ENCODE results near the gene FAM111B.

FAM111B gene

DNA sequence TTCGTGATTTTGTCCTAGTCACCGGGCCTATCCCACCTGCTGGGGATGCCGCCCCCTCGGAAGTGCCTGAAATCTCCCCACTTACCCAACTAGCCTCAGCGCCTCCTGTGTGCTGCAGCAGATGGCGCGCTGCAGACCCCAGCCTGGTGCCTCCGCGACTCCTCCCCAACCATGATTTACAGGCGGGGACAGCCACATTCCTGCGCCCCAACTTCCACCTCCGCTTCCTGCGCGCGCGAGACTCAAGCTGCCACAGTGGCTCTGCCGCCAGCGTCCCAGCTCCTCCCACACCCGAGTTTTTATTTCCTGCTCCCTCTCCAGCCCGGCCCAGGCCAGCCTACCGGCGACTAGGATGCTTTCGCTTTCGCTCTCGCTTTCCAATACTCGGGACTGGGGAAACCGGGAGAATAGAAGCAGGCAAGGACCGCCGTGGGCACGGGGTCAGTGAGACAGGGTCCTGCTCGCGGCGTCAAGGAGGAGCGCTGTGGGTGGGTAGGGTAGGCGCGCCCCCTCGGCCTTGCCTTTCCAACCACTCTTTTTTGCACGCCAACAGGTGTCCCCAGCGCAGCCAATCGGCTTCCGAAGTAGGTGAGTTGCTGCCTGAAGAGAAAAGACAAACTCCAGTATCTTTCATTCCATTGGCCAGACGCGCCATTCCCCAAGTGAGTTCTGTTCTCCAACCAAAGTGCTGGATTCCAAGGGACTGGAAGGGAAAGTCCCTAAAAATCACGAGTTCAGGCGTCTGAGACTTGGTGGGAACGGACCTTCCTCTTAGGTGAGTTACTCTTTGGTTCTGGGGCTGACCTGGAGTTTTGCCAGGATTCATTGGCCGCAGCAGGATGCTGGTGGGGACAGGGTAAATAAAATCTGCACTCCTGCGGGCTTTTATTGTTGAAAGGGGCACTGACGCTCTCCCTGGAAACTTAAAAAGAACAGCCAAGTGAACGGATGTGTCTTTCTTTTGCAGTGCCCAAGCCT lies 35.8 kb downstream of the FAM111B start, which contains the start of gene FAM111A:
Gene FAM111A, plus strand, starts transcription at position 327 of the 978 bp plus-strand sequence. CDS start 6,017 bp downstream, outside the sequence.
- H3K4me3 ChIP-seq (ENCODE audit: extremely low read depth, insufficient read depth, low read length, poor library complexity, severe bottlenecking): peak within 1 kb of the TSS; percentile 55
- H3K4me1 ChIP-seq (ENCODE audit: control insufficient read depth, insufficient read depth, low read length, poor library complexity, severe bottlenecking): no peaks in the 10 kb centered on the region
- H3K27ac ChIP-seq (ENCODE audit: low read depth, low read length, severe bottlenecking): peak within 1 kb of the TSS; percentile 30
- H3K9me3 ChIP-seq (ENCODE audit: control insufficient read depth, low read length): no peaks in the 10 kb centered on the region
- no peaks in the 10 kb centered on the region for H3K36me3 ChIP-seq (ENCODE audit: control insufficient read depth, insufficient read depth, low read length)
- WGBS, 2 experiments (ENCODE audit: insufficient coverage in 2 of 2): 4 to 6% methylated on average over 36 to 39 of the region's 50 CpGs

DNA sequence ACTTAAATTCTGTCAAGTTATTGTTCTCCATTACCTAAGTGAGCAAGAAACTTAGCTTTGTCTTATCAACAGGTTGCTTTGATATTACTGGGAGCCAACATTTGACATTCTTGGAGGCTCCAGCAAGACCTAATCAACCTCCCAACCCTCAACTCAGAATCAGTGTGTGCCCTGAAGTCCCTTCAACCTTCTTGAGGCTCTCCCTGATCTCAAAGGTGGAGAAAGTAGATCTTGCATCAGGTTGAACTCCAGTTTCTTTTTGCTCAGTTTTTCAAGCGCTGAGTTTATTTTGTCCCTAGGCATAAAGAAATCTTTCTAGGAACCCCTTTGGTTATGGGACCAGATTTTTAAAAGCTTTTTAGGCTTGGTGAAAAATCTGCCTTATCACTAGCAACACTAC lies 37.1 kb downstream of the FAM111B start:
- no peak overlapping the region for H3K4me3 ChIP-seq (ENCODE audit: extremely low read depth, insufficient read depth, low read length, poor library complexity, severe bottlenecking)
- no peak overlapping the region for H3K27ac ChIP-seq (ENCODE audit: low read depth, low read length, severe bottlenecking)
- WGBS, 2 experiments (ENCODE audit: insufficient coverage in 2 of 2): 100% methylated on average over 1 of the region's 1 CpG

DNA sequence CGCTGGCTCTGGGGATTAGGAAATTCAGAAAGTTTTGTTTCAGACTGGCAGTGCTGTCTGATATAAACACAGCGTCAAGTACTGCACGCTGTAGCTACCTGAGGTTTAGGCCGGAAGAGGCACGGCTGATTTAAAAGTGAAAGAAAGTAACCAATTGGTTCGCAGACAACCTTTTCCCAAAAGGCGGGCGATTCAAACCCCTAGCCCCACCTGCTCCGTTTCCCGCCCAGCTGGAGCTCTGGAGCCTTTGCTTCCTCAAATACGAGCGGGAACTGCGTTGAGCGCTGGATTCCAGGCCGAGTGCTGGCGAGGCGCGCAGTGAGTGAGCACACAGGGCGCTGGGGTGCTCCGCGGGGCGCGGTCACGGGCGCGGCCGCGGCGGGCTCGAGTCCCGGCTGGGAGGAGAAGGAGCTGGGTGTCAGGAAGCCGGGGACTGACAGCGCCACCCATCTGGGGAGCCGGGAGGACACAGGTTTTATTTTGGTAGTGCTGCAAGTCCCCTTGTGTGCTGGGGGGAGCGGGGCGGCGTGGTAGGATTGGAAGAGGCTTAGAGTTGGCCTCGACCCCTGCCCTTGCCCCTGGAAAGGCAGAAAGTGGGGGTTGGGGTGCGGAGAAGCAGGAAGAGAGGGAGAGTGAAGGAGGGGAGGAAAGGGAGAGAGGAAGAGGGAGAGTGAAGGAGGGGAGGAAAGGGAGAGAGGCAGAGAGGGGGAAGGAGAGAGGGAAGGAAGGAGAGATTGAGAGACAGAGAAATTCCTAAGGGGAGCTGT lies 37.7 kb downstream of the FAM111B start:
- WGBS, 2 experiments (ENCODE audit: insufficient coverage in 2 of 2): 8 to 10% methylated on average over 20 to 36 of the region's 39 CpGs
- H3K4me1 ChIP-seq (ENCODE audit: control insufficient read depth, insufficient read depth, low read length, poor library complexity, severe bottlenecking): no peaks in the 10 kb centered on the region
- H3K36me3 ChIP-seq (ENCODE audit: control insufficient read depth, insufficient read depth, low read length): no peaks in the 10 kb centered on the region
- peak overlapping the region; percentile 21 for H3K4me3 ChIP-seq (ENCODE audit: extremely low read depth, insufficient read depth, low read length, poor library complexity, severe bottlenecking)
- H3K27ac ChIP-seq (ENCODE audit: low read depth, low read length, severe bottlenecking): no peak overlapping the region
- H3K9me3 ChIP-seq (ENCODE audit: control insufficient read depth, low read length): no peaks in the 10 kb centered on the region

More for the DNA sequence above, 37.1 kb downstream of the FAM111B start:
- H3K36me3 ChIP-seq (ENCODE audit: control insufficient read depth, insufficient read depth, low read length): no peaks in the 10 kb centered on the region
- no peaks in the 10 kb centered on the region for H3K9me3 ChIP-seq (ENCODE audit: control insufficient read depth, low read length)
- H3K4me1 ChIP-seq (ENCODE audit: control insufficient read depth, insufficient read depth, low read length, poor library complexity, severe bottlenecking): no peaks in the 10 kb centered on the region

DNA sequence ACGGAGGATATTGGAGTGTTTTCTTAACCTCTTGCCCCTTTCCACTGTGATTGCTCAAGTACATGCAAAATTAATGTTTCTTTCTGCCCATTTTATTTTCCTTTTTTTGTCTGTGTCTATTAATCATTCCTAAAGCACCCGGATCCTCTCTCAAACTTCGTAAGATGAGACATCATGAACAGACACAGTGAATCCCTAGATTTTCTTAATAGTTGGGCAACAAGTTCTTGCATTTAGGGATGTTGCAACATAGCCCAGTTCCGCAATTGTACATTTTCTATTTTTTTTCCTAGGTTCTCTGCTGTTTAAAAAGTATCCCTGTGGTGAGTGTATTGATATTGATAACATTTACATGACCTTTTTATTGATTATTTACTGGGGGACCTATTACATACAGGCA lies 38.5 kb downstream of the FAM111B start:
- Histone ChIP-seq H3K36me3 (ENCODE audit: control insufficient read depth, insufficient read depth, low read length) (no peaks in the 10 kb centered on the region), H3K27ac (ENCODE audit: low read depth, low read length, severe bottlenecking) (no peak overlapping the region), H3K9me3 (ENCODE audit: control insufficient read depth, low read length) (no peaks in the 10 kb centered on the region), H3K4me1 (ENCODE audit: control insufficient read depth, insufficient read depth, low read length, poor library complexity, severe bottlenecking) (no peaks in the 10 kb centered on the region), H3K4me3 (ENCODE audit: extremely low read depth, insufficient read depth, low read length, poor library complexity, severe bottlenecking) (no peak overlapping the region)
- 92% methylated on average over 2 of the region's 4 CpGs; no CpG with 5 or more reads in 1 of the 2 experiments for WGBS, 2 experiments (ENCODE audit: insufficient coverage in 2 of 2)

DNA sequence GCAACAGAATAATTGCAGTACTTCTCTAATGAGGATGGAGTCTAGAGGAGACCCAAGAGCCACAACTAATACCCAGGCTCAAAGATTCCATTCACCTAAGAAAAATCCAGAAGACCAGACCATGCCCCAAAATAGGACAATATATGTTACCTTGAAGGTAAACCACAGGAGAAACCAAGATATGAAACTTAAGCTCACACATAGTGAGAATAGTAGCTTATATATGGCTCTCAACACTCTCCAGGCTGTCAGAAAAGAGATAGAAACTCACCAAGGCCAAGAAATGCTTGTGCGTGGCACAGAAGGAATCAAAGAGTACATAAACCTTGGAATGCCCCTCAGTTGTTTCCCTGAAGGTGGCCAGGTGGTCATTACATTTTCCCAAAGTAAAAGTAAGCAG lies 44.7 kb downstream of the FAM111B start:
- Histone ChIP-seq H3K9me3 (ENCODE audit: control insufficient read depth, low read length) (no peaks in the 10 kb centered on the region), H3K4me3 (ENCODE audit: extremely low read depth, insufficient read depth, low read length, poor library complexity, severe bottlenecking) (no peak overlapping the region)
- 67 to 91% methylated on average over 1 of the region's 1 CpG for WGBS, 2 experiments (ENCODE audit: insufficient coverage in 2 of 2)

DNA sequence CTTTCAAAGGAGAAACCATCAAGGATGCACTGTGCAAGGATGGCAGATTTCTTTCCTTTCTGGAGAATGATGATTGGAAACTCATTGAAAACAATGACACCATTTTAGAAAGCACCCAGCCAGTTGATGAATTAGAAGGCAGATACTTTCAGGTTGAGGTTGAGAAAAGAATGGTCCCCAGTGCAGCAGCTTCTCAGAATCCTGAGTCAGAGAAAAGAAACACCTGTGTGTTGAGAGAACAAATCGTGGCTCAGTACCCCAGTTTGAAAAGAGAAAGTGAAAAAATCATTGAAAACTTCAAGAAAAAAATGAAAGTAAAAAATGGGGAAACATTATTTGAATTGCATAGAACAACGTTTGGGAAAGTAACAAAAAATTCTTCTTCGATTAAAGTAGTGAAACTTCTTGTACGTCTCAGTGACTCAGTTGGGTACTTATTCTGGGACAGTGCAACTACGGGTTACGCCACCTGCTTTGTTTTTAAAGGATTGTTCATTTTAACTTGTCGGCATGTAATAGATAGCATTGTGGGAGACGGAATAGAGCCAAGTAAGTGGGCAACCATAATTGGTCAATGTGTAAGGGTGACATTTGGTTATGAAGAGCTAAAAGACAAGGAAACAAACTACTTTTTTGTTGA lies 45.4 kb downstream of the FAM111B start:
- Histone ChIP-seq H3K27ac (ENCODE audit: low read depth, low read length, severe bottlenecking) (no peak overlapping the region), H3K9me3 (ENCODE audit: control insufficient read depth, low read length) (no peaks in the 10 kb centered on the region), H3K4me1 (ENCODE audit: control insufficient read depth, insufficient read depth, low read length, poor library complexity, severe bottlenecking) (no peaks in the 10 kb centered on the region), H3K4me3 (ENCODE audit: extremely low read depth, insufficient read depth, low read length, poor library complexity, severe bottlenecking) (no peak overlapping the region), H3K36me3 (ENCODE audit: control insufficient read depth, insufficient read depth, low read length) (no peaks in the 10 kb centered on the region)
- WGBS, 2 experiments (ENCODE audit: insufficient coverage in 2 of 2): 89 to 91% methylated on average over 7 to 8 of the region's 8 CpGs

More for the DNA sequence above, 44.7 kb downstream of the FAM111B start:
- no peak overlapping the region for H3K27ac ChIP-seq (ENCODE audit: low read depth, low read length, severe bottlenecking)
- H3K36me3 ChIP-seq (ENCODE audit: control insufficient read depth, insufficient read depth, low read length): no peaks in the 10 kb centered on the region
- no peaks in the 10 kb centered on the region for H3K4me1 ChIP-seq (ENCODE audit: control insufficient read depth, insufficient read depth, low read length, poor library complexity, severe bottlenecking)

DNA sequence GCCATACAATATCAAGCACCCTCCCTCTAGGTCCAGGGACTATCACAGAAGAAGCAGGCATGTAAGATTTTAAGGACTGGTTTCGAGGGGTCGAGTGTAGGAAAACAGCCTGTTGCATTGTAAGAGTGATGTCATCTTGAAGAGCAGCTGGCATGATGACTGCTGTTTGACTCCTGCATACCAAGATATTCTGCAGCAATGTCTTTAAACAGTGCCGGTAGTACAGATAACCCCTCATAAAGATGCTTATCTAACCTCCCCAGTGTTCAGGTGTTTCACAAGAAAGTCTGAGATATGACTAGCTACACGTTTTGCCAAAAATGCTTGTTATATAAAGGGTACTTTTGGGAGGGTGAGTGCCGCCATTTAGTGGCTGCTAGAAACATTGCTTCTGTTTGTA lies 47.6 kb downstream of the FAM111B start:
- 70 to 83% methylated on average over 2 of the region's 5 CpGs for WGBS, 2 experiments (ENCODE audit: insufficient coverage in 2 of 2)
- no peak overlapping the region for H3K27ac ChIP-seq (ENCODE audit: low read depth, low read length, severe bottlenecking)
- no peak overlapping the region for H3K4me3 ChIP-seq (ENCODE audit: extremely low read depth, insufficient read depth, low read length, poor library complexity, severe bottlenecking)
- no peaks in the 10 kb centered on the region for H3K9me3 ChIP-seq (ENCODE audit: control insufficient read depth, low read length)
- H3K36me3 ChIP-seq (ENCODE audit: control insufficient read depth, insufficient read depth, low read length): no peaks in the 10 kb centered on the region
- no peaks in the 10 kb centered on the region for H3K4me1 ChIP-seq (ENCODE audit: control insufficient read depth, insufficient read depth, low read length, poor library complexity, severe bottlenecking)

DNA sequence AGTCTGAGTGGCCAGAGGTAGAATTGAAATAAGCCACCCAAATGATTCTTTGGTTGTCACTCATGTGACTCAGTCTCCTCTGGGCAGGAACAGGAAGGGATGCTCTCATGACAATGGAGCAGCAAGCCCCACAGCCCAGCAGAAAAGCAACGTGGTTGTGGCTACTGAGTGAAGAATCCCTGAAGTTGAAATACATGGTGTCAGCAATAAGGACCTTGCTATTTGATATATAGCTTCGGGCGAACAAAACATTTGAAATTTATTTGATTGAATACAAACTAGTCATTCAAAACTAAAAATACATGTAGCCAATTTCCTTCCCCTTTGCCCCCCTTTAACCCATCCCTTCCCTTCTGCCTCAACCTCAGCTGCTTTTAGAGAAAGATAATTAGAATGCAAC lies 50.4 kb downstream of the FAM111B start:
- no peaks in the 10 kb centered on the region for H3K36me3 ChIP-seq (ENCODE audit: control insufficient read depth, insufficient read depth, low read length)
- no peak overlapping the region for H3K4me3 ChIP-seq (ENCODE audit: extremely low read depth, insufficient read depth, low read length, poor library complexity, severe bottlenecking)
- H3K9me3 ChIP-seq (ENCODE audit: control insufficient read depth, low read length): no peaks in the 10 kb centered on the region
- H3K27ac ChIP-seq (ENCODE audit: low read depth, low read length, severe bottlenecking): no peak overlapping the region
- WGBS, 2 experiments (ENCODE audit: insufficient coverage in 2 of 2): 70% methylated on average over 3 of the region's 3 CpGs; no CpG with 5 or more reads in 1 of the 2 experiments
- H3K4me1 ChIP-seq (ENCODE audit: control insufficient read depth, insufficient read depth, low read length, poor library complexity, severe bottlenecking): no peaks in the 10 kb centered on the region

DNA sequence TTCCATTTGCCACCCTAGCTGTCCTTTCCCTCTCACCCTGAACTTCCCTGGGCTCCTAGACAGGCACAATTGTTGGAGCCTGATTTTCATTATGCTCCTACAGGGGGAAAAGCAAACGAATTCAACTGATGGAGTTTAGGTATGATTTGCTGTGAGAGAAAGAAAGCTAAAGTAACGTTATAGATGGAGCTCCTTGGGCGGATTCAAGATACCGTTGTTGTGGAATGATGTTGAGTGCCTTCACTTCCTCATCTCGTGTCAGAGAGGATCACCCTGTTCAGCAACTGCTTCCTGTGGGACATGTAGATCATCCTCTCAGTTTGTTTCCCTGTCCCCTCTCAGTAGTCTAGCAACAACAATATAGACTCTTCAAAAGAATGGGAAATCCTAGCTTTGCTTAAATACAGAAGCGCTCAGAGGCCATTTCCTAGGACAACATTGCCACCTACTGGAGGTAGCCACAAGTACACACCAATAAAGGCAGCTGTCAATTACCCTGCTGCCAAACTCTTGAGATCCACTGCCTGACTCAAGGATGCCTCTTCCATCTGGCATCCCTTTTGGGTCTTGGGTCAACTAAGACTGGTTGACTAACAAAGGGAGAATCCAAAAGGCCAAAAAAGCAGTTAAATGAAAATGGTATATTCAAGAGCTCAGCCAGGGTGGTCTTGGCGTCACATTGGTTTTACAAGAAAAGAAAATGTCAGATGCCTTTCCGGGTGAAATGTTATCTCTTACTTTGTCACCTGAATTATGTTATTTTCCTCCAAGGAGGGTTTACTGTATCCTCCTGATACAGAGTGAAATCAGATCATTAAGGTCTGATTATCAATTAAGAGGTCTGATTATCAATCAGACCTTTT lies 51.4 kb downstream of the FAM111B start:
- Histone ChIP-seq H3K27ac (ENCODE audit: low read depth, low read length, severe bottlenecking) (no peak overlapping the region), H3K9me3 (ENCODE audit: control insufficient read depth, low read length) (no peaks in the 10 kb centered on the region), H3K4me3 (ENCODE audit: extremely low read depth, insufficient read depth, low read length, poor library complexity, severe bottlenecking) (no peak overlapping the region), H3K4me1 (ENCODE audit: control insufficient read depth, insufficient read depth, low read length, poor library complexity, severe bottlenecking) (no peaks in the 10 kb centered on the region), H3K36me3 (ENCODE audit: control insufficient read depth, insufficient read depth, low read length) (no peaks in the 10 kb centered on the region)
- 56 to 65% methylated on average over 6 to 7 of the region's 8 CpGs for WGBS, 2 experiments (ENCODE audit: insufficient coverage in 2 of 2)

DNA sequence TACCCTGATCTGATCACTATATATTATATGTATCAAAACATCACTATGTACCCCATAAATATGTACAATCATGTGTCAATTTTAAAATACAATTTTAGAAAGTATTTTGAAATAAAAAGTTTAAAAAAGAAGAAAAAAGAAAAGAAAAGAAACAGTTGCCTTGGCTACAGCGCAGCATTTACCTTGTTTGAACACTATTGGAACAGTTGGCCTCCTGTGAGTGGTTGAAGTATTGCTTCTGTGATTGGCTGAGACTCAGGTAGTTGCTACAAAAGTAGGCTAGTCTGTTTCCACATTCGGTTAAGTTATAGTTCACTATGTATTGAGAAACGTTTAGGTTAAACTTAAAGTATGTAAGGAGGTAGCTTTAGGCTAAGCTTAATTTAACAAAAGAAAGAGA lies 57.0 kb downstream of the FAM111B start:
- H3K36me3 ChIP-seq (ENCODE audit: control insufficient read depth, insufficient read depth, low read length): no peaks in the 10 kb centered on the region
- H3K4me1 ChIP-seq (ENCODE audit: control insufficient read depth, insufficient read depth, low read length, poor library complexity, severe bottlenecking): no peaks in the 10 kb centered on the region
- 67 to 100% methylated on average over 1 of the region's 3 CpGs for WGBS, 2 experiments (ENCODE audit: insufficient coverage in 2 of 2)
- no peaks in the 10 kb centered on the region for H3K9me3 ChIP-seq (ENCODE audit: control insufficient read depth, low read length)
- H3K27ac ChIP-seq (ENCODE audit: low read depth, low read length, severe bottlenecking): no peak overlapping the region
- H3K4me3 ChIP-seq (ENCODE audit: extremely low read depth, insufficient read depth, low read length, poor library complexity, severe bottlenecking): no peak overlapping the region
